Gastrocnemius medialis (tissue), 4 donors: ENCODE data around the gene GALNT16.

Experiments used
- CTCF ChIP-seq, 5 experiments: fragments of 450-650 bp in 3 of 5; fragments of 200-600 bp in 2 of 5; sonication (generic) in 2 of 5; IDR thresholded peaks in 4 of 5; conservative IDR thresholded peaks in 1 of 5; 1 replicate in 4 of 5; 2 replicates in 1 of 5; pipeline ENCODE4 v1.5.1; 2016 to 2019; ENCODE audit warnings: antibody characterized with exemption in 5 of 5, mild to moderate bottlenecking in 3 of 5, moderate library complexity in 3 of 5
- POLR2A ChIP-seq, 2 donors: fragments of 450-650 bp; IDR thresholded peaks; one replicate each; pipeline ENCODE4 v1.6.1; 2017; ENCODE audit warnings: antibody characterized with exemption in 2 of 2, mild to moderate bottlenecking in 2 of 2, moderate library complexity in 2 of 2

GRCh38 chr14:69285661-69286255 is 25.8 kb downstream of the GALNT16 start:
- no peak for TF ChIP-seq CTCF (IDR thresholded peaks at IDR 0.05 in 4 of 5, conservative IDR thresholded peaks at IDR 0.05 in 1 of 5)
- TF ChIP-seq POLR2A (IDR thresholded peaks at IDR 0.05): no peak
